B cell (primary cell): Measurements from ENCODE around the gene FHIT. TPM values are rescaled to one million over a fixed set of nuclear protein-coding genes. Genes with fewer than 3 reads are reported as not detected.

Experiments
- ATAC-seq: fragments of 200-7000 bp; cut with Tn5 transposase; one replicate; pipeline ENCODE4 v1.10.0; 2021; ENCODE audit warnings: low read depth, mild to moderate bottlenecking, moderate number of reproducible peaks, moderate library complexity
- CTCF ChIA-PET: fragments of 350-600 bp; sonication (Branson Sonifier 250); formaldehyde crosslinking; loops from one replicate; lab custom pipeline; 2021; ENCODE audit warnings: antibody characterized with exemption, inconsistent platforms; lab: Charles Lee
- POLR2A ChIA-PET: fragments of 350-600 bp; sonication (Branson Sonifier 250); formaldehyde crosslinking; loops from one replicate; lab custom pipeline; 2021; ENCODE audit warnings: antibody characterized with exemption; lab: Charles Lee
- DNase-seq: peaks from one replicate; pipeline ENCODE4 v3.0.0; 2013
- H2AFZ ChIP-seq: 2 replicates; pipeline ENCODE4 v1.6.1; 2012; ENCODE audit warnings: mild to moderate bottlenecking, low read depth, low read length; ENCODE audit not compliant: insufficient read depth, poor library complexity, severe bottlenecking
- H3K27ac ChIP-seq, 2 donors: 1 replicate in 1 of 2; 2 replicates in 1 of 2; pipeline ENCODE4 v1.5.1; 2012 to 2013; ENCODE audit warnings: low read length in 2 of 2, mild to moderate bottlenecking in 2 of 2, moderate library complexity in 1 of 2
- H3K27me3 ChIP-seq, 4 experiments: fragments of 200-600 bp in 1 of 4; sonication (generic) in 1 of 4; replicated peaks in 1 of 4; 1 replicate in 2 of 4; 2 replicates in 2 of 4; pipeline versions ENCODE4 v1.6.1 to v1.7.0; 2013 to 2016; ENCODE audit warnings: low read length in 3 of 4, mild to moderate bottlenecking in 2 of 4, mixed read lengths in 1 of 4, moderate library complexity in 1 of 4; ENCODE audit not compliant: insufficient read depth in 4 of 4, control insufficient read depth in 3 of 4; ENCODE audit errors: control extremely low read depth in 1 of 4
- H3K36me3 ChIP-seq, 2 experiments: replicated peaks in 1 of 2; 1 replicate in 1 of 2; 2 replicates in 1 of 2; pipeline versions ENCODE4 v1.6.1 to v1.7.1; 2013; ENCODE audit warnings: low read length in 1 of 2; ENCODE audit not compliant: insufficient read depth in 2 of 2, control insufficient read depth in 1 of 2; ENCODE audit errors: control extremely low read depth in 1 of 2, extremely low read depth in 1 of 2
- H3K4me1 ChIP-seq, 2 donors: fragments of 200-600 bp in 1 of 2; sonication (generic) in 1 of 2; 1 replicate in 1 of 2; 2 replicates in 1 of 2; pipeline versions ENCODE4 v1.5.1 to v1.6.1; 2013 to 2017; ENCODE audit warnings: low read length in 2 of 2; ENCODE audit not compliant: control insufficient read depth in 2 of 2, insufficient read depth in 2 of 2
- H3K4me2 ChIP-seq: replicated peaks from 2 replicates; pipeline ENCODE3; 2012; ENCODE audit warnings: mild to moderate bottlenecking, low read depth, low read length; ENCODE audit not compliant: poor library complexity, severe bottlenecking
- H3K4me3 ChIP-seq, 5 experiments: fragments of 200-600 bp in 1 of 5; sonication (generic) in 1 of 5; 1 replicate in 3 of 5; 2 replicates in 2 of 5; pipeline versions ENCODE4 v1.5.1 to v1.7.0; 2011 to 2016; ENCODE audit warnings: low read length in 4 of 5, mild to moderate bottlenecking in 4 of 5, low read depth in 2 of 5, control low read depth in 1 of 5, moderate library complexity in 1 of 5; ENCODE audit not compliant: insufficient read depth in 1 of 5; ENCODE audit errors: control extremely low read depth in 1 of 5, extremely low read depth in 1 of 5
- H3K79me2 ChIP-seq: fragments of 200-600 bp; sonication (generic); one replicate; pipeline ENCODE4 v1.6.0; 2016; ENCODE audit warnings: low read length; ENCODE audit not compliant: control insufficient read depth, insufficient read depth
- H3K9ac ChIP-seq: fragments of 200-600 bp; sonication (generic); 2 replicates; pipeline ENCODE4 v1.6.1; 2017; ENCODE audit warnings: mild to moderate bottlenecking, low read length, moderate library complexity
- H3K9me3 ChIP-seq, 3 donors: one replicate each; pipeline versions ENCODE4 v1.6.1 to v1.7.1; 2013; ENCODE audit warnings: low read length in 2 of 3; ENCODE audit not compliant: control insufficient read depth in 2 of 3, insufficient read depth in 1 of 3; ENCODE audit errors: control extremely low read depth in 1 of 3
- H4K20me1 ChIP-seq: 2 replicates; pipeline ENCODE4 v1.6.0; 2012; ENCODE audit warnings: mild to moderate bottlenecking, low read length; ENCODE audit not compliant: insufficient read depth, control insufficient read depth, poor library complexity, severe bottlenecking
- H3K27ac Mint-ChIP-seq: one replicate; pipeline ENCODE4 v1.8.0; 2021; ENCODE audit warnings: mixed read lengths
- H3K27me3 Mint-ChIP-seq: one replicate; pipeline ENCODE4 v1.8.0; 2021; ENCODE audit warnings: mixed read lengths
- H3K4me1 Mint-ChIP-seq: one replicate; pipeline ENCODE4 v1.8.0; 2021; ENCODE audit warnings: mixed read lengths
- H3K4me3 Mint-ChIP-seq: one replicate; pipeline ENCODE4 v1.8.0; 2021; ENCODE audit warnings: mixed read lengths
- H3K9me3 Mint-ChIP-seq: one replicate; pipeline ENCODE4 v1.8.0; 2022; ENCODE audit warnings: mixed read lengths; ENCODE audit not compliant: insufficient read depth
- CTCF ChIP-seq: fragments of 200-600 bp; IDR thresholded peaks from one replicate; pipeline ENCODE4 v1.8.0; 2022; ENCODE audit warnings: antibody characterized with exemption, mild to moderate bottlenecking
- EZH2 ChIP-seq: IDR thresholded peaks from 2 replicates; pipeline ENCODE4 v1.6.1; 2012; ENCODE audit warnings: borderline replicate concordance, low read depth, mild to moderate bottlenecking, moderate library complexity, low read length; ENCODE audit not compliant: insufficient read depth, poor library complexity, severe bottlenecking
- WGBS: methylation state at CpG from one replicate; pipeline ENCODE4 v1.1.5; 2013; ENCODE audit warnings: missing lambda C conversion rate; ENCODE audit not compliant: insufficient coverage; 5-methylcytosine and 5-hydroxymethylcytosine counted together
- intact Hi-C: fragments of 100-400 bp; cut with micrococcal nuclease; formaldehyde crosslinking; loops from one replicate; pipeline ENCODE4 v1.10.0; 2022
- polyA plus RNA-seq: library from polyadenylated mRNA; depleted of rRNA; stranded (reverse); fragments of >200 nt; gene quantifications from 2 replicates; pipeline ENCODE4 v1.2.3, GENCODE V29; 2012
- total RNA-seq, 2 donors: library from RNA; stranded (reverse); fragments of 120-200 nt in 1 of 2; gene quantifications; 1 replicate in 1 of 2; 2 replicates in 1 of 2; pipeline versions ENCODE4 v1.2.3 to v1.2.4, GENCODE V29; 2013 to 2022

Gene FHIT
- total and polyA plus RNA-seq, 2 donors (not counting 1 experiment from before 2014, with no cell fraction given): 1.7 to 7.8 TPM

- WGBS: 98% methylated on average over 4 of the region's 6 CpGs
- ChIA-PET POLR2A (no interaction called here), CTCF (no interaction called here)
- H3K27ac ChIP-seq: no peak overlapping the region
- ATAC-seq (no peak), DNase-seq (no peak)
- no peaks in the 10 kb centered on the region for H3K36me3 ChIP-seq
- no peak overlapping the region for H3K9ac ChIP-seq
- H3K79me2 ChIP-seq: no peaks in the 10 kb centered on the region
- H3K4me3 Mint-ChIP-seq: no peak overlapping the region
- peaks cover 0 to 5% of the 10 kb centered on the region in 2 donors for H3K4me1 ChIP-seq
- no peak overlapping the region for H3K4me2 ChIP-seq
- no peak overlapping the region for H3K27ac Mint-ChIP-seq
- TF ChIP-seq EZH2: no peak
- TF ChIP-seq CTCF: no peak
- peaks cover 0 to 4% (median 0%) of the 10 kb centered on the region in 3 donors for H3K9me3 ChIP-seq
- no peak overlapping the region for H3K4me3 ChIP-seq
- H3K9me3 Mint-ChIP-seq: no peaks in the 10 kb centered on the region
- peaks cover 3% of the 10 kb centered on the region for H3K27me3 Mint-ChIP-seq
- intact Hi-C loops: no loop called here
- H2AFZ ChIP-seq: peak overlapping the region; percentile 45
- H3K4me1 Mint-ChIP-seq: peaks cover 8% of the 10 kb centered on the region
- no peaks in the 10 kb centered on the region for H4K20me1 ChIP-seq
- H3K27me3 ChIP-seq: no peaks in the 10 kb centered on the region
Measured at GRCh38 chr3:60095930-60096329, 1155.3 kb downstream of the FHIT start.

- Histone ChIP-seq H3K4me2 (no peak overlapping the region), H3K9ac (no peak overlapping the region), H3K27me3 (no peaks in the 10 kb centered on the region), H2AFZ (peak overlapping the region; percentile 45), H3K4me3 (no peak overlapping the region), H4K20me1 (no peaks in the 10 kb centered on the region), H3K36me3 (no peaks in the 10 kb centered on the region), H3K9me3 (peaks cover 0 to 4% (median 0%) of the 10 kb centered on the region in 3 donors), H3K27ac (no peak overlapping the region), H3K4me1 (peaks cover 0 to 5% of the 10 kb centered on the region in 2 donors), H3K79me2 (no peaks in the 10 kb centered on the region)
- 45% methylated on average over 2 of the region's 4 CpGs for WGBS
- H3K4me1 Mint-ChIP-seq: peaks cover 8% of the 10 kb centered on the region
- ChIA-PET CTCF (no interaction called here), POLR2A (no interaction called here)
- TF ChIP-seq CTCF (no peak), EZH2 (no peak)
- H3K27ac Mint-ChIP-seq: no peak overlapping the region
- H3K4me3 Mint-ChIP-seq: no peak overlapping the region
- ATAC-seq (no peak), DNase-seq (no peak)
- peaks cover 3% of the 10 kb centered on the region for H3K27me3 Mint-ChIP-seq
- intact Hi-C loops: no loop called here
- no peaks in the 10 kb centered on the region for H3K9me3 Mint-ChIP-seq
Measured at GRCh38 chr3:60095516-60095915, 1155.7 kb downstream of the FHIT start.
